Renal cortex interstitium (tissue), 15 donors: ENCODE results near the gene PNPT1. TPM values are rescaled to one million over a fixed set of nuclear protein-coding genes. Genes with fewer than 3 reads are reported as not detected.
"Not testable (repeated sequence)": the region's sequence is repeated elsewhere in the genome, so short reads cannot be mapped to it uniquely, and the experiment has no call there.

ENCODE experiments used
- DNase-seq, 11 donors: peaks; one replicate each; pipeline ENCODE4 v3.0.0-alpha.2; 2013; ENCODE audit warnings: low read depth in 9 of 11, low spot score in 4 of 11; ENCODE audit errors: extremely low read depth in 1 of 11
- long read RNA-seq, 16 experiments: transcript quantifications; one replicate each; lab custom pipeline, GENCODE V29; 2026
- polyA plus RNA-seq, 3 donors: library from polyadenylated mRNA; unstranded; fragments of 120-200 nt; gene quantifications; one replicate each; pipeline ENCODE4 v1.2.1, GENCODE V29; 2013; ENCODE audit not compliant: insufficient read length in 3 of 3

The PNPT1 gene
- 10 to 100 TPM; 21.9 to 28.3 (median 25.7) TPM for polyA plus RNA-seq
- long read RNA-seq, donor 1, full-length matches to known transcripts = 2 of 2 reads
- long read RNA-seq, donor 1, partial matches to known transcripts = 0 of 2 reads
- long read RNA-seq, donor 1, other reads (novel, unspliced or antisense) = 0 of 2 reads
- long read RNA-seq, donor 2, partial matches to known transcripts = 5 of 5 reads
- long read RNA-seq, donor 2, other reads (novel, unspliced or antisense) = 0 of 5 reads
- long read RNA-seq, donor 3, full-length matches to known transcripts = 9 of 9 reads
- long read RNA-seq, donor 3, partial matches to known transcripts = 0 of 9 reads
- long read RNA-seq, donor 3, other reads (novel, unspliced or antisense) = 0 of 9 reads
- long read RNA-seq, donor 4, full-length matches to known transcripts = 2 of 9 reads
- long read RNA-seq, donor 4, partial matches to known transcripts = 7 of 9 reads
- long read RNA-seq, donor 4, other reads (novel, unspliced or antisense) = 0 of 9 reads
- long read RNA-seq, donor 5 = 0 reads
- long read RNA-seq, donor 6, partial matches to known transcripts = 7 of 7 reads
- long read RNA-seq, donor 6, other reads (novel, unspliced or antisense) = 0 of 7 reads
- long read RNA-seq, donor 7, full-length matches to known transcripts = 2 of 2 reads
- long read RNA-seq, donor 7, partial matches to known transcripts = 0 of 2 reads
- long read RNA-seq, donor 7, other reads (novel, unspliced or antisense) = 0 of 2 reads
- long read RNA-seq, donor 8, full-length matches to known transcripts = 1 of 12 reads
- long read RNA-seq, donor 8, partial matches to known transcripts = 11 of 12 reads
- long read RNA-seq, donor 8, other reads (novel, unspliced or antisense) = 0 of 12 reads
- long read RNA-seq, donor 9 = 0 reads
- long read RNA-seq, donor 10, full-length matches to known transcripts = 2 of 8 reads
- long read RNA-seq, donor 10, partial matches to known transcripts = 6 of 8 reads
- long read RNA-seq, donor 10, other reads (novel, unspliced or antisense) = 0 of 8 reads
- long read RNA-seq, donor 11, full-length matches to known transcripts = 2 of 2 reads
- long read RNA-seq, donor 11, partial matches to known transcripts = 0 of 2 reads
- long read RNA-seq, donor 11, other reads (novel, unspliced or antisense) = 0 of 2 reads
- long read RNA-seq, donor 12 = 0 reads
- long read RNA-seq, donor 13, full-length matches to known transcripts = 6 of 6 reads
- long read RNA-seq, donor 13, partial matches to known transcripts = 0 of 6 reads
- long read RNA-seq, donor 13, other reads (novel, unspliced or antisense) = 0 of 6 reads
- long read RNA-seq, donor 14, full-length matches to known transcripts = 4 of 4 reads
- long read RNA-seq, donor 14, partial matches to known transcripts = 0 of 4 reads
- long read RNA-seq, donor 14, other reads (novel, unspliced or antisense) = 0 of 4 reads
- long read RNA-seq, donor 15, full-length matches to known transcripts = 3 of 3 reads
- long read RNA-seq, donor 15, partial matches to known transcripts = 0 of 3 reads
- long read RNA-seq, donor 15, other reads (novel, unspliced or antisense) = 0 of 3 reads
- long read RNA-seq, donor 16, full-length matches to known transcripts = 8 of 14 reads
- long read RNA-seq, donor 16, partial matches to known transcripts = 6 of 14 reads
- long read RNA-seq, donor 16, other reads (novel, unspliced or antisense) = 0 of 14 reads

- peak; percentile 80 to 93 (median 88) for DNase-seq
Observed at GRCh38 chr2:55693181-55694125, at the start of gene PNPT1. PNPT1 (minus strand) TSS chr2:55693844; CDS start chr2:55693823, 21 bp downstream.

- DNase-seq = no peak
Observed at GRCh38 chr2:55742996-55743395, 49.4 kb upstream of the PNPT1 start.

GRCh38 chr2:55736019-55736536, 42.4 kb upstream of the PNPT1 start:
- DNase-seq = not testable (repeated sequence)

- DNase-seq = no peak
Observed at GRCh38 chr2:55734726-55735125, 41.1 kb upstream of the PNPT1 start.

- no peak for DNase-seq
Observed at GRCh38 chr2:55733335-55733734, 39.7 kb upstream of the PNPT1 start.

- DNase-seq = no peak
Observed at GRCh38 chr2:55732854-55733253, 39.2 kb upstream of the PNPT1 start.

- no peak for DNase-seq
Observed at GRCh38 chr2:55729136-55729685, 35.6 kb upstream of the PNPT1 start.

GRCh38 chr2:55721596-55722215, 28.1 kb upstream of the PNPT1 start:
- DNase-seq = peak in 9 of 11 donors; percentile 15 to 68 (median 31)

- no peak for DNase-seq
Observed at GRCh38 chr2:55720417-55720816, 26.8 kb upstream of the PNPT1 start.

- DNase-seq = no peak
Observed at GRCh38 chr2:55719852-55720251, 26.2 kb upstream of the PNPT1 start.

- peak; percentile 32 to 80 (median 52) for DNase-seq
Observed at GRCh38 chr2:55718165-55719008, 24.7 kb upstream of the PNPT1 start.

GRCh38 chr2:55715626-55716025, 22.0 kb upstream of the PNPT1 start:
- DNase-seq = no peak

GRCh38 chr2:55715178-55715577, 21.5 kb upstream of the PNPT1 start:
- not testable (repeated sequence) for DNase-seq

GRCh38 chr2:55712477-55713060, 18.9 kb upstream of the PNPT1 start:
- no peak for DNase-seq

GRCh38 chr2:55710025-55710424, 16.4 kb upstream of the PNPT1 start:
- DNase-seq = no peak
